A673 (cell line): ENCODE measurements around the gene C1QTNF8. TPM values are rescaled to one million over a fixed set of nuclear protein-coding genes. Genes with fewer than 3 reads are reported as not detected.

Experiments
- BruUV-seq: library from RNA; stranded (reverse); fragments of 400-500 nt; replicated peaks from 2 replicates; lab custom pipeline; 2021; lab: Mats Ljungman, UMichigan
- CTCF ChIA-PET: fragments of 300-600 bp; sonication (Branson Sonifier 250); formaldehyde crosslinking; loops from one replicate; lab custom pipeline; 2022; ENCODE audit warnings: antibody characterized with exemption; lab: Charles Lee
- POLR2A ChIA-PET: fragments of 300-600 bp; sonication (Branson Sonifier 250); formaldehyde crosslinking; loops from one replicate; lab custom pipeline; 2022; ENCODE audit warnings: antibody characterized with exemption; ENCODE audit not compliant: low non-redundant PET; lab: Charles Lee
- DNase-seq: peaks from one replicate; pipeline ENCODE4 v3.0.0-alpha.2; 2015; ENCODE audit warnings: low spot score
- H3K27ac ChIP-seq: fragments of 200-600 bp; sonication (generic); 2 replicates; pipeline ENCODE4 v1.5.1; 2016; ENCODE audit warnings: mixed run types, low read depth, mild to moderate bottlenecking, mixed read lengths, antibody characterized with exemption, low read length; ENCODE audit not compliant: poor library complexity, severe bottlenecking
- H3K27me3 ChIP-seq: fragments of 200-600 bp; sonication (generic); replicated peaks from 2 replicates; pipeline ENCODE4 v1.6.1; 2017; ENCODE audit warnings: mixed run types, low read depth, mild to moderate bottlenecking, mixed read lengths, antibody characterized with exemption, low read length; ENCODE audit not compliant: insufficient read depth, poor library complexity
- H3K36me3 ChIP-seq: fragments of 200-600 bp; sonication (generic); 2 replicates; pipeline ENCODE4 v1.6.1; 2016; ENCODE audit warnings: mixed run types, mild to moderate bottlenecking, mixed read lengths, antibody characterized with exemption, low read length; ENCODE audit not compliant: insufficient read depth, poor library complexity, severe bottlenecking
- H3K4me1 ChIP-seq: fragments of 200-600 bp; sonication (generic); 2 replicates; pipeline ENCODE4 v1.6.1; 2017; ENCODE audit warnings: mixed run types, mild to moderate bottlenecking, mixed read lengths, antibody characterized with exemption, low read length; ENCODE audit not compliant: insufficient read depth, poor library complexity, severe bottlenecking
- H3K4me3 ChIP-seq: fragments of 200-600 bp; sonication (generic); 2 replicates; pipeline ENCODE4 v1.5.1; 2016; ENCODE audit warnings: low read depth, mixed run types, mild to moderate bottlenecking, mixed read lengths, low read length; ENCODE audit not compliant: poor library complexity, severe bottlenecking
- H3K9me3 ChIP-seq: fragments of 200-600 bp; sonication (generic); 2 replicates; pipeline ENCODE4 v1.6.1; 2016; ENCODE audit warnings: mixed run types, low read depth, mild to moderate bottlenecking, mixed read lengths, antibody characterized with exemption, low read length; ENCODE audit not compliant: poor library complexity, severe bottlenecking
- CTCF ChIP-seq: fragments of 300-800, 200-600 bp; sonication (generic); conservative IDR thresholded peaks from 2 replicates; pipeline ENCODE4 v1.5.1; 2017; ENCODE audit warnings: low read depth, mild to moderate bottlenecking, antibody characterized with exemption, low read length, moderate library complexity, mixed read lengths
- EZH2 ChIP-seq: fragments of 200-600 bp; sonication (generic); IDR thresholded peaks from 2 replicates; pipeline ENCODE4 v1.6.1; 2017; ENCODE audit warnings: borderline replicate concordance, low read depth, mild to moderate bottlenecking, mixed read lengths, antibody characterized with exemption, low read length; ENCODE audit not compliant: poor library complexity, severe bottlenecking
- intact Hi-C: fragments of 100-400 bp; cut with micrococcal nuclease; formaldehyde crosslinking; loops from one replicate; pipeline ENCODE4 v1.10.0; 2022; ENCODE audit not compliant: unreplicated experiment
- total RNA-seq: library from RNA; stranded (reverse); gene quantifications from 2 replicates; pipeline ENCODE4 v1.2.3, GENCODE V29; 2021

The C1QTNF8 gene
- total RNA-seq, 1 experiment from 2014 or later: not detected

GRCh38 chr16:1108299-1109252 lies 12.5 kb upstream of the C1QTNF8 start:
- POLR2A ChIA-PET: no interaction called here
- intact Hi-C loops: no loop called here
- no peaks in the 10 kb centered on the region for H3K27me3 ChIP-seq

GRCh38 chr16:1107731-1108130 lies 11.7 kb upstream of the C1QTNF8 start:
- TF ChIP-seq CTCF (no peak), EZH2 (no peak)
- no TSS peak for BruUV-seq
- CTCF ChIA-PET: no interaction called here

More at GRCh38 chr16:1108299-1109252, 12.5 kb upstream of the C1QTNF8 start:
- no peak overlapping the region for H3K4me3 ChIP-seq
- CTCF ChIA-PET: no interaction called here
- no peak for DNase-seq
- no peaks in the 10 kb centered on the region for H3K9me3 ChIP-seq
- TF ChIP-seq EZH2: no peak
- TF ChIP-seq CTCF: no peak
- H3K4me1 ChIP-seq: peaks cover 4% of the 10 kb centered on the region
- H3K36me3 ChIP-seq: no peaks in the 10 kb centered on the region
- H3K27ac ChIP-seq: no peak overlapping the region
- BruUV-seq: no TSS peak

GRCh38 chr16:1107141-1107540 lies 11.1 kb upstream of the C1QTNF8 start:
- BruUV-seq: no TSS peak
- no peak for TF ChIP-seq EZH2
- no peak for TF ChIP-seq CTCF
- H3K9me3 ChIP-seq: no peaks in the 10 kb centered on the region
- intact Hi-C loops: no loop called here
- DNase-seq: no peak
- ChIA-PET CTCF (no interaction called here), POLR2A (no interaction called here)
- no peak overlapping the region for H3K27ac ChIP-seq
- H3K27me3 ChIP-seq: no peaks in the 10 kb centered on the region
- no peaks in the 10 kb centered on the region for H3K36me3 ChIP-seq
- H3K4me3 ChIP-seq: no peak overlapping the region
- H3K4me1 ChIP-seq: peaks cover 4% of the 10 kb centered on the region

More at GRCh38 chr16:1107731-1108130, 11.7 kb upstream of the C1QTNF8 start:
- no peaks in the 10 kb centered on the region for H3K36me3 ChIP-seq
- DNase-seq: no peak
- H3K27ac ChIP-seq: no peak overlapping the region
- intact Hi-C loops: no loop called here
- H3K4me3 ChIP-seq: no peak overlapping the region
- POLR2A ChIA-PET: no interaction called here
- no peaks in the 10 kb centered on the region for H3K27me3 ChIP-seq
- no peaks in the 10 kb centered on the region for H3K9me3 ChIP-seq
- peaks cover 4% of the 10 kb centered on the region for H3K4me1 ChIP-seq
